ENCODE data around the gene DHX34. TPM values are rescaled to one million over a fixed set of nuclear protein-coding genes. Genes with fewer than 3 reads are reported as not detected.

The DHX34 gene
- total RNA-seq, 1 donor from 2014 or later, result 20.0 TPM

- CTCF ChIA-PET, result interaction anchor here (1.2 kb wide), 1 partner anchor 10 kb away, joined by 3 read pairs; no protein-coding TSS in a partner anchor
- no peaks in the 10 kb centered on the region for H3K9me3 Mint-ChIP-seq
- peaks cover 50% of the 10 kb centered on the region for H3K27me3 Mint-ChIP-seq
- TF ChIP-seq, protein P1, sequence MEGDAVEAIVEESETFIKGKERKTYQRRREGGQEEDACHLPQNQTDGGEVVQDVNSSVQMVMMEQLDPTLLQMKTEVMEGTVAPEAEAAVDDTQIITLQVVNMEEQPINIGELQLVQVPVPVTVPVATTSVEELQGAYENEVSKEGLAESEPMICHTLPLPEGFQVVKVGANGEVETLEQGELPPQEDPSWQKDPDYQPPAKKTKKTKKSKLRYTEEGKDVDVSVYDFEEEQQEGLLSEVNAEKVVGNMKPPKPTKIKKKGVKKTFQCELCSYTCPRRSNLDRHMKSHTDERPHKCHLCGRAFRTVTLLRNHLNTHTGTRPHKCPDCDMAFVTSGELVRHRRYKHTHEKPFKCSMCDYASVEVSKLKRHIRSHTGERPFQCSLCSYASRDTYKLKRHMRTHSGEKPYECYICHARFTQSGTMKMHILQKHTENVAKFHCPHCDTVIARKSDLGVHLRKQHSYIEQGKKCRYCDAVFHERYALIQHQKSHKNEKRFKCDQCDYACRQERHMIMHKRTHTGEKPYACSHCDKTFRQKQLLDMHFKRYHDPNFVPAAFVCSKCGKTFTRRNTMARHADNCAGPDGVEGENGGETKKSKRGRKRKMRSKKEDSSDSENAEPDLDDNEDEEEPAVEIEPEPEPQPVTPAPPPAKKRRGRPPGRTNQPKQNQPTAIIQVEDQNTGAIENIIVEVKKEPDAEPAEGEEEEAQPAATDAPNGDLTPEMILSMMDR (IDR thresholded peaks at IDR 0.05), result no peak
- no peak overlapping the region for H3K4me3 Mint-ChIP-seq
- no peak overlapping the region for H3K27ac Mint-ChIP-seq
- H3K36me3 Mint-ChIP-seq (ENCODE audit: low read depth), result no peaks in the 10 kb centered on the region
- POLR2A ChIA-PET, result interaction anchor here (0.6 kb wide), 2 partner anchors 11 to 277 kb away, joined by 4 read pairs; no protein-coding TSS in a partner anchor
- H3K4me1 Mint-ChIP-seq, result peaks cover 5% of the 10 kb centered on the region
- intact Hi-C loops (cut with micrococcal nuclease), result loop anchor here (1.0 kb wide), 2 partner anchors 131 to 143 kb away; no protein-coding TSS in a partner anchor
- ATAC-seq (ENCODE audit: low read depth) (peak; percentile 84), DNase-seq (peak; percentile 54)
These were observed 78.4 kb downstream of the DHX34 start for GRCh38 chr19:47427241-47428176.

DNA sequence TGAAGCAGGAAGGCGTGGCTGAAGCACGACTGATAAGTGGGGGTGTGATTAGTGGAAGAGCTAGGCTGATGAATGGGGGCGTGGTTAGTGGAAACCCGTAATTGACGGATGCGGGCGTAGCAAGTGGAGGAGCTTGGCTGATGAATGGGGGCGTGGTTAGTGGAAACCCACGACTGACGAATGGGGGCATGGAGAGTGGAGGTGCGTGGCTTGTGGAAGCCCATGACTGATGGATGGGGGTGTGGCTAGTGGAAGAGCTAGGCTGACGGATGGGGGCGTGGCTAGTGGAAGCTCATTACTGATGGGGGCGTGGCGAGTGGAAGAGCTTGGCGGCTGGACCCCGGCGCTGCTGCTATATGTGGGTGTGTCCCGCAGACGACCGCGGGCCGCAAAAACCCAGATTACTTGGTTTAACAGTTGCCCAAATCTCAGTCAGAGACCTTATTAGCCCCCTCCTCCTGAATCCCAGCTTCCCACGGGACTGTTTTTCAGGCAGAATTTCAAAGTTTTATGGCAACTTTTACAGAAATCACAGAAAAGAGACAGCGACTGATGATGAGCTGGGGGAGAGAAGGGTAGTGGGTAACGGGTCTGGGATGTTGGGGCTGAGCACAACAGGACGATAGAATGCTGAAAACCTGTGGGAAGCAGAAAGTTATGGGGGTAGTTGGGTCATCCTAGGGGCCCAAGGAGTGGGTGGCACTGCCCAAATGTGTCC lies 79.2 kb downstream of the DHX34 start:
- no peak overlapping the region for H3K27ac Mint-ChIP-seq
- TF ChIP-seq, protein P1 (IDR thresholded peaks at IDR 0.05), result no peak
- ATAC-seq (ENCODE audit: low read depth) (peak; percentile 59), DNase-seq (no peak)
- peaks cover 2% of the 10 kb centered on the region for H3K9me3 Mint-ChIP-seq
- intact Hi-C loops (cut with micrococcal nuclease), result no loop called here
- H3K4me3 Mint-ChIP-seq, result no peak overlapping the region
- peaks cover 50% of the 10 kb centered on the region for H3K27me3 Mint-ChIP-seq
- ChIA-PET CTCF (interaction anchor here (1.2 kb wide), 1 partner anchor 9 kb away, joined by 3 read pairs; no protein-coding TSS in a partner anchor), POLR2A (no interaction called here)
- no peaks in the 10 kb centered on the region for H3K36me3 Mint-ChIP-seq (ENCODE audit: low read depth)
- H3K4me1 Mint-ChIP-seq, result peaks cover 5% of the 10 kb centered on the region

DNA sequence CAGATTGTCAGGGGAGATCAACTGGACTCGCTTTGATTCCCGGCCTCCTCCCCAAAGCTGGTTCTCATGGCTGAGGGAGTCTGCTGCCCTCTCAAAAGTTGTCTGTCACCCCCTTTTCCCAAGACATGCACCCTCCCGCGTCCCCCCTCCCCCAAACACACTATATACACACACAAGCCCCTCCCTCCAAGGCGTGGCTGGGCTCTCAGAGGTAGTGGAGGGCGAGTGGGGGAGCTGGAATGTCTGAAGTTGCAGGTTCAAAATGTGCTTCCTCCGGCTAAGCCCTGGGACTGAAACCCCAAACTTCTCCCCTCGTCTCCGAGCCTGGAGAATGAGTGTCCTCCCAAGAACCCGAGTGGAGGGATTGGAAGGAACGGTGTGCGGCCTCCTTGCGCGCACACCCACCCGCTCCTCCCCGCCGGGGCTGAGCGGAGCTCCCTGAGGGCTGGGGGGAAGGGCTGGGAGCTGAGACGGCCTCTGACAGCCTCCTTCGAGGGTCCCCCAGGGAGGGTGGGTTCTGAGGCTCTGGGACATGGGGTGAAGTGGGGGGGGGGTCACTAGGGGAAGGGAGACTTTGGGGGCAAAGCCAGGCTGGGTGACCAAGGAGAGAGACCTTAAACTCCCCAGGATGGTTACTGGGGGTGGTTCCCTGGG lies 80.2 kb downstream of the DHX34 start:
- DNase-seq (no peak), ATAC-seq (ENCODE audit: low read depth) (no peak)
- H3K4me3 Mint-ChIP-seq, result no peak overlapping the region
- intact Hi-C loops (cut with micrococcal nuclease), result no loop called here
- H3K9me3 Mint-ChIP-seq, result peaks cover 2% of the 10 kb centered on the region
- no peaks in the 10 kb centered on the region for H3K36me3 Mint-ChIP-seq (ENCODE audit: low read depth)
- peaks cover 5% of the 10 kb centered on the region for H3K4me1 Mint-ChIP-seq
- CTCF ChIA-PET, result no interaction called here
- TF ChIP-seq, protein P1 (IDR thresholded peaks at IDR 0.05), result no peak
- peaks cover 48% of the 10 kb centered on the region for H3K27me3 Mint-ChIP-seq
- H3K27ac Mint-ChIP-seq, result no peak overlapping the region
- POLR2A ChIA-PET, result interaction anchor here (0.6 kb wide), 1 partner anchor 49 kb away, joined by 3 read pairs; no protein-coding TSS in a partner anchor

- peaks cover 47% of the 10 kb centered on the region for H3K27me3 Mint-ChIP-seq
- no peaks in the 10 kb centered on the region for H3K36me3 Mint-ChIP-seq (ENCODE audit: low read depth)
- H3K4me3 Mint-ChIP-seq, result no peak overlapping the region
- TF ChIP-seq, protein P1 (IDR thresholded peaks at IDR 0.05), result no peak
- no peak for DNase-seq
- H3K9me3 Mint-ChIP-seq, result peaks cover 2% of the 10 kb centered on the region
- H3K4me1 Mint-ChIP-seq, result peaks cover 5% of the 10 kb centered on the region
- H3K27ac Mint-ChIP-seq, result no peak overlapping the region
- ChIA-PET CTCF (no interaction called here), POLR2A (interaction anchor here (0.6 kb wide), 1 partner anchor 48 kb away, joined by 3 read pairs; no protein-coding TSS in a partner anchor)
- intact Hi-C loops (cut with micrococcal nuclease), result no loop called here
- no peak for ATAC-seq (ENCODE audit: low read depth)
These were observed 81.1 kb downstream of the DHX34 start for GRCh38 chr19:47430041-47430802.
